ENCODE measurements around the gene CFL1. TPM values are rescaled to one million over a fixed set of nuclear protein-coding genes. Genes with fewer than 3 reads are reported as not detected.
"Not testable (repeated sequence)": the region's sequence is repeated elsewhere in the genome, so short reads cannot be mapped to it uniquely, and the experiment has no call there.

The CFL1 gene
- total RNA-seq, 2 experiments from 2014 or later = 1,357 to 1,424 TPM

DNA sequence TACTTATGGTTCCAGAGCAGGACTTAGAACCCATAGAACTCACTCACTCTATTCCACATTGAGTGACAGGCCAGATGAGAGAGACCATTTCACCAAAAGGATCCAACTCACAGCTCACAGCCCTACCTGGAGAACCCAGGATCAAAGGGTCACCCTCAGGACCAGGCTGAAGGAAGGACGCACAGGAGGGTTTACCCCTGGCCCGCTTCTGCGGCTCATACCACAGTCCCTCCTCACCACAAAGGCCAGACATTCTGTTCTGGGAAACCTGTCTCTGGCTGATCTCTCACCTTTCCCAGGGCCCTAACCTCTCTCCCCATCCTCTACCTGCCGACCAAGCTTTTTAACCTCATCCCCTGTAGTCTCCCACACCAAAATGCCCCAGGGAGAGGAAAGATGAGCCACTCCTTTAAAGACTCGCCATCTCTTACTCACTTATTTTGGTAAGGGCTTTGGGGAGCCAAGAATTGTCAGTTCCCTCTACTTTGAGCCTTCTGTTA, 37.6 kb upstream of the CFL1 start:
- Mint-ChIP-seq H3K36me3 (peaks cover 2% of the 10 kb centered on the region), H3K9me3 (no peaks in the 10 kb centered on the region), H3K4me1 (peaks cover 33% of the 10 kb centered on the region), H3K27ac (peak overlapping the region; percentile 52), H3K27me3 (no peaks in the 10 kb centered on the region), H3K4me3 (peak overlapping the region; percentile 29)
- POLR2A ChIA-PET = interaction anchor here (1.4 to 12.3 kb wide), 3 partner anchors 24 to 35 kb away, joined by 3 to 304 read pairs (median 170); partner anchors contain the start of genes CFL1, EFEMP2 and MUS81
- DNase-seq (no peak), ATAC-seq (ENCODE audit: low read depth) (no peak)

DNA sequence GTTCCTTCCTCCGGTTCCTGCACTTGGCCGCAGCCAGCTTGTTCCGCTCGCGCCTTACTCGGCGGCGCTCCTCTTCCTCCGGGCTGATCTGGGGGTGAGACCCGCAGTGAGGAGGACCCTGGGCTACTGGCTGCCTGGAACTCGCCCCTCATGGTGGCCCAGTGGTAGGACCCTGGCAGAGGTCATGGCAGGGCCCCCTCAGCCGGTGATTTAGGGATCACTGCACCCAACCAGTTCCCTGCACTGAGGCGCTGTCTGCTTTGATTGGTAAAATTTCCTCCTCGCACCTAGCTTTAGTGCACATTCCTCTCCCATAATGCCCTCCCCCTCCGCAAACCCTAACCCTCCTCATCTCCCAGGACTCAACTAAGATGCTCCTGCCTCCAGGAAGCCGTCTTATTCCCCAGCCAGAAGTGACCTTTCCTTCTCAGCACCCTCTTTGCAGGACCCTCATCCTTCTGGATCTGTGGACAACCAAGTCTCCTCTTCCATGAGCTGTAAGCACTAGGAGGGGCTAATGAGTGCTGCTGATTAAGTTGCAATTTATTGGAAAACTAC, 36.1 kb upstream of the CFL1 start:
- Mint-ChIP-seq H3K4me3 (peak overlapping the region; percentile 88), H3K36me3 (peaks cover 2% of the 10 kb centered on the region), H3K27ac (peak overlapping the region; percentile 95), H3K4me1 (peaks cover 43% of the 10 kb centered on the region), H3K27me3 (no peaks in the 10 kb centered on the region), H3K9me3 (no peaks in the 10 kb centered on the region)
- DNase-seq = peak; percentile 69
- POLR2A ChIA-PET = interaction anchor here (0.6 to 12.3 kb wide), 13 partner anchors 9 to 701 kb away, joined by 3 to 304 read pairs (median 5); partner anchors contain the start of genes C11orf68, CFL1, CTSW and MUS81
- no peak for ATAC-seq (ENCODE audit: low read depth)

DNA sequence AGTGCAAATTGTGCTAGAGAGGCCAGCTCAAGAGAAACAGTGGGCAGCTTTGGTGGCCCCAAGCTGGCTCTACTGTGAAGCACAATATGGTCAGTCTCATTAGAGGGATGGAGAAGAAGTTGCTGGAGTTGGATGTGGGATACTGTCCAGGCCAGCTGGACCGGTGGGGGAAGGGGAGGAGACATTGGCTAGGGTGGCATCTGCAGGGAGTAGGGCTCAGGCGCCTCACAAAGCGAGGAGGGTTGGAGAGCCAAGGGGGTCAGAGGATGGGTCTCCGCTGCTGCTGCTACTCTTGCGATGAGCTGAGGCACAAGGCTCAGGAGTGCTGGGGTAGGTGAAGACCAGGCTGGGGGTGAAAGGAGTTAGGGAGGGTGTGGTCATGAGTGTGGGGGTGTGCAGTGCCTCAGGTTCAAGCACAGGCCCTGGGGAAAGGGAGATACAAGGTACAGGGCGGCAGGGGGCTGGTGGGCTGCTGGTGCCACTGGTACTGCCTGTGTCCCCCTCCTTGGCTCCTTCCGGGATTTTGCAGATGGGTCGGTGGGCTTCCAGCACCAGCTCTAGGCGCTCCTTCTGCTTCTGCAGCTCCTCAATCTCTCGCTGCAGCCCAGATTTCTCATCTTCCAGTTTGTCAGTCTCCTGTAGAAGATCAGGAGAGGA, 34.8 kb upstream of the CFL1 start:
- ATAC-seq (ENCODE audit: low read depth) (no peak), DNase-seq (peak; percentile 45)
- Mint-ChIP-seq H3K27ac (peak overlapping the region; percentile 95), H3K9me3 (no peaks in the 10 kb centered on the region), H3K4me1 (peaks cover 44% of the 10 kb centered on the region), H3K36me3 (peaks cover 4% of the 10 kb centered on the region), H3K27me3 (no peaks in the 10 kb centered on the region), H3K4me3 (peak overlapping the region; percentile 88)
- POLR2A ChIA-PET = interaction anchor here (0.9 to 12.3 kb wide), 6 partner anchors 7 to 66 kb away, joined by 3 to 304 read pairs (median 86); partner anchors contain the start of genes C11orf68, CFL1, CTSW and FOSL1

DNA sequence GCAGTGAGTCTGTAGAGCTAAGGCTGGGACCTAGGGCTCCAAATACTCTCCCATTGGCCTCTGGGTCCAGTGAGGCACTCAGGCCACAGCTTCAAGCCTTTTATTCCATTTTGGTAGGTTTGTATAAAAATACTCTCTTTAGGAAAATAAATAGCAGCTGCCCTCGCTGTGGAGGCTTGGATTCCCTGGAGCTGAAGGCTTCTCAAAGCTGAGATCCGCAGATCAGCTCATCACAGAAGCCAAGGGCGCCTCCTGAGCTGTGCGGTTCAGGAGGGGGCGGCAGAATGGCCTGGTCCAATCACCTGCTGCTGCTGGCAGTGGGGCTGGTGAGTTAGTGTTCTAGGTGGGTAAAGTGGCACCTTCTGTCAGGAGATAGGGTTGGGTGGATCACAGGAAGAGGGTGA, 34.2 kb upstream of the CFL1 start:
- Mint-ChIP-seq H3K27ac (peak overlapping the region; percentile 95), H3K4me3 (peak overlapping the region; percentile 88), H3K4me1 (peaks cover 47% of the 10 kb centered on the region)
- DNase-seq = peak; percentile 51
- H3K36me3 Mint-ChIP-seq; ATAC-seq (ENCODE audit: low read depth); H3K27me3 Mint-ChIP-seq; H3K9me3 Mint-ChIP-seq: not testable (repeated sequence)
- POLR2A ChIA-PET = interaction anchor here (3.3 to 12.3 kb wide), 6 partner anchors 8 to 69 kb away, joined by 26 to 304 read pairs (median 86); partner anchors contain the start of genes C11orf68, CFL1, CTSW and FOSL1

DNA sequence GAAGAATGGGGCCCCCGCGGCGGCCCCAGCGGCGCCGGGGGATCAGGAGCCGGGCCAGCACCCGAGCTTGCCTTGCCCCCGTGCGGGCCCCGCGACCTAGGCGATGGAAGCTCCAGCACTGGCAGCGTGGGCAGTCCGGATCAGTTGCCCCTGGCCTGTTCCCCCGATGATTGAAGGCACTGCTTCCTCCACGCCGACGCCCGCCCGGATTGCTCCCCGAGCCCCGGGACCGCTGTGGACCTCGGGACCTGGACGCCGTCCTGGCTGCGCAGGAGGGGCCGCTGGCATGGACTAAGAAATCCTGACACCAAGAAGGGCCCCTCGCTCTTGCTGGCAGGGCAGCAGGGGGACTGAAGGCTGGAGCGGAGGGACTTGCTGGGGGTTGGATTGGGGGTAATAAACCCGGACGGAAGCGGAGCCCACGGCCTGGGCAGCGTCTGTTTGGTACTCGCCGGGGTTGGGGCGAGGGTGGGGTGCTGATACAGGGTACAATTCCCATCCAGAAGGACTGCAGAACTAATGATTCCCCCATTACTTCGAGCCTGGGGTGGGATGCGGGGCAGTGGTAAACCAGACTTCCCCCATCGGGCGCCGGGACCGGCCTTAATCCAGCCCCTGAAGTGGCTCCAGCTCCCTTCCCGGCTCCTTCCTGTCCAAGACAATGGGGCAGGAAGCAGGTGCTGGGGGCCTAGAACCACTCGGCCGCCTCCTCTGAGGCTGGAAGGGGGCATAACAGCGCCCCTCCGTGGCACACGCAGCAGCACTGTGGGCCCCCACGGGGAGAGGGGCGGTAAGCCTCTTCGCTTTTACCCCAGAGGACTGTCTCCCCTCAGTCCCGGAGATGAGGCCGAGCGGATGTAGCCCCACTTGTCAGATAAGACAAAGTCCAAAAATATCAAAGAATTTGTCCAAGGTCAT, 33.5 kb upstream of the CFL1 start:
- Mint-ChIP-seq H3K27ac (peak overlapping the region; percentile 95), H3K36me3 (peaks cover 7% of the 10 kb centered on the region), H3K4me3 (peak overlapping the region; percentile 88), H3K9me3 (no peaks in the 10 kb centered on the region), H3K27me3 (no peaks in the 10 kb centered on the region), H3K4me1 (peaks cover 49% of the 10 kb centered on the region)
- DNase-seq (peak; percentile 66), ATAC-seq (ENCODE audit: low read depth) (no peak)
- POLR2A ChIA-PET = interaction anchor here (0.6 to 12.3 kb wide), 34 partner anchors 9 to 320 kb away, joined by 3 to 304 read pairs (median 7); partner anchors contain the start of genes AP5B1, BANF1, C11orf68 and CFL1

DNA sequence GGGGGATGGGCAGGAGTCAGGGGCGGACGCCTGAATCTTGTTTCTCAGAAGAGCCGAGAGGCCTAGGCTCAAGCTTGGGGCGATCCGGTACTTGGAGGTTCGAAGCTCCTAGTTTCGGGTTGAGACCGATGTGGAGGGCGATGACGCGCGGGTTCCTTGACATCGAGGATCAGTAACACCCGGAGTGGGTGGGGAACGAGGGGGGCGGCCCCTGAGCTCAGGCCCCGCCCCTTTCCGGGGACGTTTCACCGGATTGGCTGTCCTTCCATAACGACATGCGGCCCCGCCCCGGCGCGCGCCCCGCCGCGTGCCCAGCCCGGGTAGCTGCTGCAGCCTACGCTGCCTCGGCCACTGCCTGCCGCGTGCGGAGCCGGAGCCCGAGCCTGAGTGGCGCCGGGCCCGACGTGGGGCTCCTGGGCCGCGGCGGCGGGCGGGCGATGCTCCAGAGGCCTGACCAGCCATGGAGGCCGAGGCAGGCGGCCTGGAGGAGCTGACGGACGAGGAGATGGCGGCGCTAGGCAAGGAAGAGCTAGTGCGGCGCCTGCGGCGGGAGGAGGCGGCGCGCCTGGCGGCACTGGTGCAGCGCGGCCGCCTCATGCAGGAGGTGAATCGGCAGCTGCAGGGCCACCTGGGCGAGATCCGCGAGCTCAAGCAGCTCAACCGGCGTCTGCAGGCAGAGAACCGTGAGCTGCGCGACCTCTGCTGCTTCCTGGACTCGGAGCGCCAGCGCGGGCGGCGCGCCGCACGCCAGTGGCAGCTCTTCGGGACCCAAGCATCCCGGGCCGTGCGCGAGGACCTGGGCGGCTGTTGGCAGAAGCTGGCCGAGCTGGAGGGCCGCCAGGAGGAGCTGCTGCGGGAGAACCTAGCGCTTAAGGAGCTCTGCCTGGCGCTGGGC, 32.6 kb upstream of the CFL1 start, which contains the start of gene CCDC85B:
TSS of gene CCDC85B (plus strand) at position 350 of the 895 bp plus-strand sequence. CDS start at position 461, 111 bp downstream.
- DNase-seq (peak; percentile 99), ATAC-seq (ENCODE audit: low read depth) (peak; percentile 68)
- peaks cover 7% of the 10 kb centered on the region for H3K36me3 Mint-ChIP-seq
- H3K4me3 Mint-ChIP-seq = peak within 1 kb of the TSS; percentile 88
- H3K27me3 Mint-ChIP-seq = no peaks in the 10 kb centered on the region
- H3K27ac Mint-ChIP-seq = peak within 1 kb of the TSS; percentile 99
- H3K4me1 Mint-ChIP-seq = peaks cover 43% of the 10 kb centered on the region
- no peaks in the 10 kb centered on the region for H3K9me3 Mint-ChIP-seq
- POLR2A ChIA-PET = interaction anchor here (0.6 to 12.3 kb wide), 44 partner anchors 9 to 1595 kb away, joined by 3 to 304 read pairs (median 6); partner anchors contain the start of genes AP5B1, BANF1, C11orf68 and CFL1

DNA sequence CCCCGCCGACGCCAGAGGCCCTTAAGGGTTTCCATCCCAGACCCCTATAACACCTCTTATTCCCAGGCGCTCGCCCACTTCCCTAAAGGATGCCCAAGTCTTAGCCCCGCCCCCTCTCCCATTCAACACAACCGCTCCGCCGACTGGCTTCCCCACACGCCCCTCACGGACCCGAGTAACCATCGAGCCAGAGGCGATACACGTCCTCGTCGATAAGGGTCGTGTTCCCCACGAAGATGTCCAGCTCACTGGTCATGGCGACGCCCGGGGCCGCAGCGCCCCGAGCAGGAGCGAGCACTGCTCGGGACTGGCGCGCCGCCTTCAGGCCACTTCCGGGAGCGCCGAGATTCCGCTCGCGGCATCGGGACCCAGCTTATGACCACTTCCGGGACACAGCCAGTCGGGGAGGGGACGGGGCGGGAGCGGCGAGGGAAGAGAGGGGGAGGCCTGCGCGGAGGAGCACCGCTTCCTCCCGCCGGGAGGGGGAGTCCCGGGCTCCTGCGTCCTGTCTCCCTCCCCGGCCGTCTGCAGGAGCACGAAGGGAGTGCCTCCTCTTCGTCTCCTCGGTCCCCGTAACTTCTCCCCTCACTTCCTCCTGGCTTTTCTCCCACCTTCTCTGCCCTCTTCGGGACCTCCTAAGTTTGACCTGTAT, 30.3 kb upstream of the CFL1 start, which contains the start of gene FIBP:
TSS of gene FIBP (minus strand) at position 309 of the 652 bp plus-strand sequence. CDS start at position 256, 53 bp downstream.
- DNase-seq (peak; percentile 96), ATAC-seq (ENCODE audit: low read depth) (peak; percentile 56)
- POLR2A ChIA-PET = interaction anchor here (0.6 to 12.3 kb wide), 25 partner anchors 9 to 192 kb away, joined by 3 to 304 read pairs (median 6); partner anchors contain the start of genes AP5B1, BANF1, C11orf68 and CFL1
- Mint-ChIP-seq H3K4me3 (peak within 1 kb of the TSS; percentile 88), H3K27me3 (no peaks in the 10 kb centered on the region), H3K36me3 (peaks cover 10% of the 10 kb centered on the region), H3K9me3 (no peaks in the 10 kb centered on the region), H3K27ac (peak within 1 kb of the TSS; percentile 99), H3K4me1 (peaks cover 46% of the 10 kb centered on the region)

DNA sequence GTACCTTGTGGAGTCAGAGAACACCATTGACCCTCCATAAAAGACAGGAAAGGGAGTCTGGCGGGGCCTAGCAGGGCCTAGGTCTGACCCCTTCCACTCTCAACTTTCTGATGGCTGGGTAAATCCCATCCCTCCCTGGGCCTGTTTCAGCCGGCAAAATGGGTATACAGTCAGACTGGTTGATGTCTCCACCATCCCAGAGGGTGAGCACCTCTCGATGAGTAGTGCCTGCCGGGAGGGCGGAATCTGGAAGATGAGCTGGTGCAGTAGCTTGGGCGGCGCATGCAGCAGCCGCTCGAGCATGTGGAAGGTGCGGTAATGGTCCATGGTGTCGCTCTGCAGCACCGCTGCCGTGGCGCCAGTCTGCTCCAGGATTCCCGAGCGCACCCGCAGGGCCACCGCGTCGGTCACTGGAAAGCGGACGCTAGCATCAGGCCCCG, 29.8 kb upstream of the CFL1 start:
- Mint-ChIP-seq H3K27ac (peak overlapping the region; percentile 99), H3K4me1 (peaks cover 44% of the 10 kb centered on the region), H3K4me3 (peak overlapping the region; percentile 88), H3K27me3 (no peaks in the 10 kb centered on the region), H3K9me3 (no peaks in the 10 kb centered on the region), H3K36me3 (peaks cover 10% of the 10 kb centered on the region)
- POLR2A ChIA-PET = interaction anchor here (0.8 to 12.3 kb wide), 20 partner anchors 8 to 176 kb away, joined by 3 to 304 read pairs (median 17); partner anchors contain the start of genes AP5B1, BANF1, C11orf68 and CFL1
- ATAC-seq (ENCODE audit: low read depth) (no peak), DNase-seq (no peak)

DNA sequence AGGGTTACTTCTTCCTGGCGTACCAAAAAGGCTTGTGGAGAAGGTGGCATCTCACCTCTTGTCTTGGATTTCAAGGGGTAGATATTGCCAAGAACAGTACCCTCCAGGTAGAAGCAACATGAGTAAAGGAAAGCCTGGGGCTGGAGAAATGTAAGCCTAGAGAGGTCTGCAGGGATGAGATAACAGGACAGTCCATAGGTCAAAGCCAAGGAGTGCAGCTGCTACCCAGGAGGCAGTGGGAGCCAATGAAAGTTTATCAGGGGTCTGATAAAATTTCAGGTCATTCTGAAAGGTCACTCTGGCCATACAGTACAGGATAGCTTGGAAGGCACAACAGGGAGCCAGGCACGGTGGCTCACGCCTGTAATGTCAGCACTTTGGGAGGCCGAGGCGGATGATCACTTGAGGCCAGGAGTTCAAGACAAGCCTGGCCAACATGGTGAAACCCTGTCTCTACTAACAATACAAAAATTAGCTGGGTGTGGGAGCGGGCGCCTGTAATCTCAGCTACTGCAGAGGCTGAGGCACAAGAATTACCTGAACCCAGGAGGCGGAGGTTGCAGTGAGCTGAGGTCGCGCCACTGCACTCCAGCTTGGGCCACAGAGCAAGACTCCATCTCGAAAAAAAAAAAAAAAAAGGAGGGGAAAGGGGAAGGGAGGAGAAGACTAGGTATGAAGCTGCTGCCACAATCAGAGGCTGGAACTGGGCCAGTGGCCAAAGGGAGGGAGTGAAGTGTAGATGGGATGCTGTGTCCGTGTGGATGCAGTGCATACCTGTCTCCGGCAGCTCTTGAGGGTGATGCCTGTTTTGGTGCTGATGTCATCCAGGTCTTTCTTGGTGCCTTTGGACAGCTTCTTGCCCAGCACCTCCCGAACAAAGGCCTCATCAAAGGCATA, 29.1 kb upstream of the CFL1 start:
- Mint-ChIP-seq H3K4me3 (peak overlapping the region; percentile 88), H3K9me3 (no peaks in the 10 kb centered on the region), H3K4me1 (peaks cover 39% of the 10 kb centered on the region), H3K27me3 (no peaks in the 10 kb centered on the region), H3K27ac (peak overlapping the region; percentile 99), H3K36me3 (peaks cover 10% of the 10 kb centered on the region)
- no peak for ATAC-seq (ENCODE audit: low read depth)
- no peak for DNase-seq
- POLR2A ChIA-PET = interaction anchor here (0.7 to 12.3 kb wide), 9 partner anchors 8 to 84 kb away, joined by 3 to 304 read pairs (median 31); partner anchors contain the start of genes CFL1, FOSL1 and MUS81

DNA sequence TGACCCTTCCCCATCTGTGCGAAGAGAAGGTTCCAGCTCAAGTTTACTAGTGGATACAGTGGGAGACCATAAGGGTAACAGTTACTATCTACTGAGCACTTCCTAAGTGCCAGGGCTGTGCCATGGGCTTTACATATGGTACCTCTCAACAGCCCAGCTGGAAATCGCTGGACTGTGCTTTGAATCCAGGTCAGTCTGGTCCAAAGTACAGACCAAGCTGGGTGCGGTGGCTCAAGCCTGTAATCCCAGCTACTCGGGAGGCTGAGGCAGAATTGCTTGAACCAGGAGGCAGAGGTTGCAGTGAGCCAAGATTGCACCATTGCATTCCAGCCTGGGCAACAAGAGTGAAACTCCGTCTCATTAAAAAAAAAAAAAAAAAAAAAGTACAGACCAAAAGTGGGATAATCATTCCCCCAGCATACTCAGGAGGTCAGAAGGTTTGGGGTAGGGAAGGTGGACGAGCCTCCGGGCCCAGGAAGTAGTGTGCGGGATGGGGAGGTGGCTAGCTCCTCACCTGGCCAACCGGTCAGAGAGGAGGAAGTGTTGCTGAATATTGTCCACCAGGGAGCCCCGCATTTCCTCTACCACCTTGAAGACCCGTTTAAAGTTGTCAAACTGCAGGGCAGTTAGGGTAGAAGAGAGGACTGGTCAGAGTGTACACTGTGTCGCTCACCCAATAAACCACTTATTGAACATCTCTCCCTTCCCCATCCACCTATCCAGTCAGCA, 28.0 kb upstream of the CFL1 start:
- Mint-ChIP-seq H3K4me1 (peaks cover 45% of the 10 kb centered on the region), H3K27me3 (no peaks in the 10 kb centered on the region), H3K36me3 (peaks cover 12% of the 10 kb centered on the region), H3K9me3 (no peaks in the 10 kb centered on the region), H3K4me3 (no peak overlapping the region), H3K27ac (no peak overlapping the region)
- POLR2A ChIA-PET = interaction anchor here (0.7 to 12.3 kb wide), 13 partner anchors 8 to 171 kb away, joined by 3 to 304 read pairs (median 4); partner anchors contain the start of genes CFL1, MUS81 and SART1
- DNase-seq (no peak), ATAC-seq (ENCODE audit: low read depth) (no peak)
